HG02610 (cell line): ENCODE results near the gene PTX4.

ENCODE experiments used
- ATAC-seq: cut with Tn5 transposase; IDR thresholded peaks from one replicate; pipeline ENCODE4 v1.9.1; 2021; ENCODE audit warnings: mild to moderate bottlenecking, moderate library complexity; ENCODE audit not compliant: unreplicated experiment

Gene PTX4

DNA sequence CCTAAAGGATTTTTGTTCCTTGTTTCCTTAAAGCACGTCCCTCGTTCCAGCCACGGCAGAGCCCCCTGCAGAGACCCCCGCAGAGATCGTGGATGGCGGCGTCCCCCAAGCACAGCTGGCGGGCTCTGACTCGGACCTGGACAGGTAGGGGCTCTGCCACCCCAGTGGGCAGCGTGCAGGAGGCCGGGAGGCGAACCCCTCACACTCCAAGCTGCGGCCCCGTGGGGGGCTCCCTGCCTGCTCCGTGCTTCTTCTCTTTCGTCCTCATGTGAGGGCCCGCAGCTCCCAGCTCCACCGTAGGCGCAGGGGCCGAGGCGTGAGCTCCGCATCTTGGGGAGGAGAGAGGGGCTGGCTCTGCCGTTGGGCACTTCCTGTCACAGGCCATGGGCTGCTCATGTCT, 12.9 kb upstream of the PTX4 start:
- ATAC-seq = no peak

DNA sequence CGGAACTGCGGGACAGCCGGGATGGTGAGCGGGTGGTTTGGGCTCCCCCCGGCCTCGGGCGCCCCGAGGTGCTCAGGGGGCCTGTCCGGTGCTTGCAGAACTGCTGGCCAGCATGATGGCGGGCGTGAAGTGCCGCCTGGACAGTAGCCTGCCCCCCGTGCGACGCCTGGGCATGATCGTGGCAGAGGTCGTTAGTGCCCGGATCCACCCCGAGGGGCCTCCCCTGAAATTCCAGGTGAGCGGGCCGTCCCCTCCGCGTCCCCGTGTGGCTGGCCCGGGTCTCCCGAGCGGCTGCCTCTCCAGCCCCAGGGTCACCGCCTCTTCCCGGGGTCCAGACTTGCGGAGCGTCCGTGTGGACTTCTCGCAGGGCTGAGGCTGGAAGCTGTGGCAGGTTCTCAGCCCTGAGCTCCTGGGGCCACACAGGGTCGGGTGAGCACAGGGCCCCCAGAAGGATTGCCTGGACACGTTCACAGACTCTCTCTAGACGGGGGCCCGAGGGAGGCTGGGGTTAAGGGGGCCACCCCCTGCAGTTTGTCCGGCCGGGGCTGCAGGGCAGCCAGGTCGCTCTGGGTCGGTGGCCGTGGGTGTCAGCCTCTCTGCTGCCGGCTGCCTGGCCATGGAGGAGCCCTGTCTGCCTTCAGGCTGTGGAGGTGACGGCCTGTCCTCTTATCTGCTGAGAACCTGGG, 11.9 kb upstream of the PTX4 start:
- ATAC-seq = no peak

DNA sequence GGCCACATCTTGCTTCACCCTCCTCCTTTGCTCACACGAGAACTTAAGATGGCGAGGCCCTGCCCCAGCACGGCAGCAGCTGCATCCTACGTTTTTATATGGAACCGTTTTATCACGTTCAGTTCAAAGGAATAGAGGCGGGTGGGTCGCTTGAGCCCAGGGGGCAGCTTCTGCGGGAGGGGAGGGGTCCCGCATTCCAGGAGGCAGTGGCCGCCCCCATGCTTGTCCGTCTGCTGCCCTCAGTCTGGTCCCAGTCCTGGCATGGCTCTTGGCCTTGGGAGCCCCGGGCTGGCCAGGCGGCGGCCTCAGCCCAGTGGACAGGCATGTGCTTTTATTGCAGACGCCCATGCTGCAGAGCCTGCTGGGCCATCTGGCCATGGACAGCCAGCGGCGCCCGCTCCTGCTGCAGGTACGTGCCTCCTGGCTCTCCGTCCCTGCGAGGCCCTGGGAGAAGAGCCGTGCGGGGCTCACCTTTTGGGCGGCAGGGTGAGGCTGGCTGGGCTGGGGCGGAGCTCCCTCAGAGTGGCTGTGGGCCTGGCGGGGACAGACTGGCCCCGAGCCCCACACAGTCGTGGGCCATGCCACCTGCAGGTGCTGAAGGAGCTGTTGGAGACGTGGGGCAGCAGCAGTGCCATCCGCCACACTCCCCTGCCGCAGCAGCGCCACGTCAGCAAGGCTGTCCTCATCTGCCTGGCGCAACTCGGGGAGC, 11.2 kb upstream of the PTX4 start:
- no peak for ATAC-seq

DNA sequence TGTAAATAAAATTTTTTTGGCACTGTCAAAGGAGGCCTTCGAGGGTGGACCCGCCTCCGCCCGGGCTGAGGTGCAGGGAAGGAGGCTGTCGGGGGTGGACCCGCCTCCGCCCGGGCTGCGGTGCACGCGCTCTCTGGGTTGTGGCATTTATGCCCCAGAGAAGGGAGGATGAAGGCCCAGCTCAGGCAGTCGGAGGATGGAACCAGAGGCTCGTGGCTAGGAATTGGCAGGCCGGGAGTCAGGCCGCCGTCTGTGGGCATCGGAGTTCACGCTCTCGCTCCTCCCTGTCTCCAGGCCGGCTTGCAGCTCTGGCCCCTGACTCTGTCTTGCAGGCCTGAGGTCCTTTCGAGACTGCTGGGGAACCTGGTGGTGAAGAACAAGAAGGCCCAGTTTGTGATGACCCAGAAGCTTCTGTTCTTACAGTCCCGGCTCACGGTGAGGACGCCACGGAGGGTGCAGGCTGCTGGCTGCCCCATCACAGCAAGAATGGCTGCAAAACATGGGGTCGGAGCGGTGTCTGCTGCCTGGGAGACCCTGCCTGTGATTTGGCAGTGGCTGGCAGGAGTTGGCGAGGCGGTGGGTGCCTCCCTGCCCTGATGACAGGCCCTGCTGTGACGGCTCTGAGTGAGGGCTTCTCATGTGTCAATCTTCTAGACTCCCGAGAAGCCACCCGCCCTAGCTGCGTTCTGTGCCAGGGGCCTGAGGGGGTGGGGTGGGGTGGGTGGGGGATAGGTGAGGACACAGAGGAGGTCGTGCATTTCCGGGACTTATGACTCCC, 10.3 kb upstream of the PTX4 start:
- no peak for ATAC-seq

DNA sequence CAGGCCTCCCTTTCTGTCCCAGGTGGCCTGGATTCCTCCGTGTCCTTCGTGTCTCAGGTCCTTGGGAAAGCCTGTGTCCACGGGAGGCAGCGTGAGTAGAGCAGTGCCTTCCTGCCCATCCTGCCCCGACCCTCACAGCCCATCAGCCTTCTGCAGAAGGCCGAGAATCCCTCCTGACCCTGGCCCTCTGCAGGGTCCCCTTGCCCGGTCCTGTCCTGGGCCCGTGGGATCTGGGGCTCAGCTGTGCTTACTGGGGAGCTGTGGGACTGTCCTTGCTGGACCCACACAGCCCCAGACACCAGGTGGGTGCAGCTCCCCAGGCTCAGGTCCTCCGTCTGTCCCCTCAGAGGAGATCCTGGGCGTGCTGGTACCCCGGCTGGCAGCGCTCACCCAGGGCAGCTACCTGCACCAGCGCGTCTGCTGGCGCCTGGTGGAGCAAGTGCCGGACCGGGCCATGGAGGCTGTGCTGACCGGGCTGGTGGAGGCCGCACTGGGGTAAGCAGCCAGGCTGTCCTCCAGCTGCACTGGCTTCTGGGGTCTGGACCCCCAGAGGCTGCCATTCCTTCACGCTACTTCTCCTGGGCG, 8.4 kb upstream of the PTX4 start:
- ATAC-seq = no peak

DNA sequence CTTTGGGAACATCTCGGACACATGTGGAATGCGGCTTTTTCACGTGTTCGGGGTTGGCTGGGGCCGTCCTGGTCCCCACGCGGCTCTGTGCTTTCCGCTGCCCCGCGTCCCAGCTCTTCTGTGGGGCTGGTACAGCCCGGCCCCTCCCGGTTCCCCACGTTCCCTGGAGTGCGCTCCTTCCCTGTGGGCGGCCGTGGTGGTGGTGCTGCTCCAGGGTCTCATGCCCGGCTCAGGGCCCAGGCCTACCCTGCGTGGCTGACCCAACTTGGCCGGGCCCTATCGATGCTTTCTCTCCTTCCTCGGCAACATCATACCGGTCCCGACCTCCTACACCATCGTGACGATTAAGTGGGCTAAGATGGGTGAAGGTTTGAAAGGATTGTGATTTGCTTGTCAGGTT, 7.7 kb upstream of the PTX4 start:
- ATAC-seq = no peak

DNA sequence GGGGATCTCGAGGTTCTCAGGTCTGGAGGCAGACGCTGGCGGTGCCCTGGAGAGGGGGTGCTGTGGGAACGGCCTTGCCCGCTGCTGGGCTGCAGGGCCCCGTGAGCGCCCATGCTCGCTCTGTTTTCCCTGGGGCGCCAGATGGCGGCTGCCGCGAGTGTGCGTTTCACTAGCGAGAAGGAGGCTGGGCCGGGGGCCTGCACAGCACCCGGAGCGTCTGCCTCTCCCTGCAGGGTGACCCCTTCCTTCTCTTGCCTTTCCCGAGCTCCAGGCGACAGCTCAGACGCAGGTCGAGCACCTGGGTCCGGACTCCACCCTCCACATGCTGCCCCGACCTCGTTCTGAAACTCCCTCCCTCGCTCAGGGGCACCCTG, 7.1 kb upstream of the PTX4 start:
- no peak for ATAC-seq

DNA sequence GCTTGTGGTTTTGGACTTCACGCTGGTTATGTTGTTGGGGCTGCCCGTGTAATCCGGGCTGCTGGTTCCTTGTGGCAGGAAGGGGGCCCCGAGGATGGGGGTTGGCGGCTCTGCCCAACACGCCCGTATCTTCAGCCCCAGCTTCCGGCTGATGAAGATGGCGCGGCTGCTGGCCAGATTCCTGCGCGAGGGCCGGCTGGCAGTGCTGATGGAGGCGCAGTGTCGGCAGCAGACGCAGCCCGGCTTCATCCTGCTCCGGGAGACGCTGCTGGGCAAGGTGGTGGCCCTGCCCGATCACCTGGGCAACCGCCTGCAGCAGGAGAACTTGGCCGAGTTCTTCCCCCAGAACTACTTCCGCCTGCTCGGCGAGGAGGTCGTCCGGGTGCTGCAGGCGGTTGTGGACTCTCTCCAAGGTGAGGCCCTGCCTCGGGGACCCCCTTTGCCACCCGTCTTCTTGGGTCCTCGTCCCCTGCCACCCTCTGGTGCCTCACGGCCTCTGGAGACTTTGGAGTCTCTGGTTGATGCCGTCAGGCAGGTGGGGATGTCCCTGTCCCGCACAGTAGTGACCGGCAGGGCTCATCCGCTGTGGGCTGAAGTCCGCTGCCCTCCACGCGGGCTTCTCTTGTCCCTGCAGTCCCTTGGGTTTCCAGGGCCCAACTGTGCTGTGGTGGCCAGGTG, 6.6 kb upstream of the PTX4 start:
- ATAC-seq = no peak

DNA sequence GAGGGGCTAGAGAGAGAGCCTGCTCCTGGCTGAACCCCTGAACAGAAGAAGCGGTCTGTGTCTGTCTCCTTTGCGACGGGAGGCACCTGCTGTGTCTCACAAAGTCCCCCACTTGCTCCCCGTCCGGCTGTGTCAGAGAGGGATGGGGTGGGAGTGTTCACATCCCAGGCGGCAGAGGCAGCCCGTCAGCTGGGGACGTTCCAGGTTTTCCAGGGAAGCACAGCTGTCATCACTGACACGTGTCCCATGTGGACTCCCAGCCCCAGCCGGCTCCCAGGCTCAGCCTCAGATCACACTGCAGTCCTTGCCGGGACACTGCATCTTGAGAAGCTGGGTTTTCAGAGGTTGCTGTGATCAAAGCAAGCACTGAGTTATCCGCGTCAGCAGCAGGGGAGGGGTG, 6.0 kb upstream of the PTX4 start:
- no peak for ATAC-seq

DNA sequence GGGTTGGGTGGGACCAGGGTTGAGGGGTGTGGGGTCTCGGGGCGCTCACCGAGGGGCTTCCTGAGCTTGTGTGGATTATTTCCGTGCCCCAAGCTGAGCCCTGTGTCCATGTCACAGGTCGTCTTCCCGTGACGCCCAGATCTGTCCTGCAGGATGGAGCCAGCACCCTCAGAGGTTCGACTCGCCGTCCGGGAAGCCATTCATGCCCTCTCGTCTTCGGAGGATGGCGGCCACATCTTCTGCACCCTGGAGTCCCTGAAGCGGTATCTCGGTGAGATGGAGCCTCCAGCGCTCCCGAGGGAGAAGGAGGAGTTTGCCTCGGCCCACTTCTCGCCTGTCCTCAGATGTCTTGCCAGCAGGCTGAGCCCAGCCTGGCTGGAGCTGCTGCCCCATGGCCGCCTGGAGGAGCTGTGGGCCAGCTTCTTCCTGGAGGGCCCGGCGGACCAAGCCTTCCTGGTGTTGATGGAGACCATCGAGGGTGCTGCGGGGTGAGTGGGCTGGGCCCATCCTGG, 5.4 kb upstream of the PTX4 start:
- no peak for ATAC-seq

DNA sequence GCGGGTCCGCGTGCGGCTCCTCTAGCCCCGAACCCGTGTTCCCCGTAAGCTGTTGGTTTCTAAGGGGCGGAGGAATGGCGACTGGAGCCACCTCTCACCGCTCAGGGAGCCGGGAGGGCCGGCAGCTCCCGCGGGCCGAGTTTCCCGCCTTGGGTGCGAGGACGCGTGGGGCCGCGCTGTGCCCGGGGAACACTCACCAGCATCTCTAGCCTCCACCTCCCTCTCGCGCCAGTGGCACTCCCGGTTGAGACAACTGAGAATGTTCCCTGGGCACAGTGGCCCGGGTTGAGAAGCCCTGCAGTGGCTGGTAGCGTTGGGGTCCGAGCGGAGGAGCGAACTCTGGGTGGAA, 5.0 kb upstream of the PTX4 start:
- ATAC-seq = no peak

DNA sequence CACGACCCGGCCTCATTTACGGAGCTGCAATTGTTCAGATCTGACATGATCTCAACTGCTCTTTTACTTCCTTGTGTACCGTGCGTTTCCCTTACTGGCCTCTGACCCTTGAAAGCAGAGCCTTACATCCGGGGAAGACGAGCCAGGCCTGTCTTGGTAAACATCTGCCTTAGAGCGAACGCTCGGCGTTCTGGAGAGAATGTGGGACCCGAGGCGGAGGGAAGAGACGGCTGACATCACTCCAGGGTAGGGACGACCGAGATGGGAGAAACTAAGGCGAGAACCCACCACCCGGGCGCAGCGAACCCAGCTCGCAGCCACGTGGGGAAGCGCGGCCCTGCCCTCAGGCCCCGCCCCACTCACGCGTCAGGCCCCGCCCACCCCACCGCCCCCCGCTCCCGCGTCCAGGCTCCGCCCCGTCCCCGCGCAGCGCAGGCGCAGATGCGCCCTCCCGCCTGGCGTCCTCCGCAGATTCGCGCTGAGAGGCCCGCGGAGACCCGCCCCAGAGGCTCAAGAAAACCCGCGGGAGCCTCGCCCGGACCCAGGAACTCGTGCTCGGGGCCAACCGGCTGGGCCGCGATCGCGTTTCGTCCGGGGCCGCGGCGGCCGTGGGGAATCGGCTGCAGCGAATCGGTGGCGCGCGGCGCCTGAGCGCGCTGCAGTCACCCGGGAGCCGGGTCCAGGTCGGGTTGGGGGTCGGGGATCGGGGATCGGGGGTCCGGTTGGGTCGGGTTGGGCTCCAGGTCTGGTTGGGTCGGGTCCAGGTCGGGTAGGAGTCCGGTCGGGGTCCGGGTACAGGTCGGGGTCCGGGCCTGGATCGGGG, 4.4 kb upstream of the PTX4 start, which contains the start of gene TELO2:
TSS of gene TELO2 (plus strand) at position 438 of the 823 bp plus-strand sequence. CDS start 922 bp downstream, outside the sequence.
- ATAC-seq = peak; percentile 74

DNA sequence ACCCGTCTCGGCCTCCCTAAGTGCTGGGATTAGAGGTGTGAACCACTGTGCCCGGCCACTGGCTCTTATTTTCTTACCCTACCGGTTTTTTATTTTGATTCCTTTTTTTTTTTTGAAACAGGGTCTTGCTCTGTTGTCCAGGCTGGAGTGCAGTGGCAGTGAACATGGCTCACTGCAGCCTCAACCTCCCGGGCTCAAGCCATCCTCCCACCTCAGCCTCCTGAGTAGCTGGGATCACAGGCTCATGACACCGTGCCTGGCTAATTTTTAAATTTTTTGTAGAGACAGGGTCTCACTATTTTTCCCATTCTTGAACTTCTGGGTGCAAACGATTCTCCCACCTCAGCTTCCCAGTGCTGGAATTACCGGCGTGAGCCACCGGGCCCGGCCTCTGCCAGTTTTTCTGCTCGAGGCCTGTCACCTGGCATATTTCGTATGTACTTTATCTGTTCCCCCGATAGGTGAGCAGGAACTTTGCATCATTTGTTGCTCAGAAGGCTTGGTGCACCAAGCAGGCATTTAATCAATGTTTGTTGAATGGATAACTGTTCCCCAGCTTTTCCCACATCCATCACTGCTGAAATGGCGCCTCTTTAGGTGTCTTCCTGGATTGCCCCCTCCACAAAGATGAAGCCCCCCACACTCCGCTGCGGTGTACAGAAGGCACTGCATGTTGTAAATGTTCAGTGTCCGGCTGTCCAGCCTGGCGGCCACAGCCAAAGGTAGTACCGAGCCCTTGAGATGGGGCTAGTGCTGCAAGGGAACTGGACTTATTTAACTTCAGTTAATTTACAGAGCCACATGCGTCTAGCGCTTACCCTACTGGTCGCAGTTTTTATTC, 3.6 kb upstream of the PTX4 start:
- no peak for ATAC-seq

DNA sequence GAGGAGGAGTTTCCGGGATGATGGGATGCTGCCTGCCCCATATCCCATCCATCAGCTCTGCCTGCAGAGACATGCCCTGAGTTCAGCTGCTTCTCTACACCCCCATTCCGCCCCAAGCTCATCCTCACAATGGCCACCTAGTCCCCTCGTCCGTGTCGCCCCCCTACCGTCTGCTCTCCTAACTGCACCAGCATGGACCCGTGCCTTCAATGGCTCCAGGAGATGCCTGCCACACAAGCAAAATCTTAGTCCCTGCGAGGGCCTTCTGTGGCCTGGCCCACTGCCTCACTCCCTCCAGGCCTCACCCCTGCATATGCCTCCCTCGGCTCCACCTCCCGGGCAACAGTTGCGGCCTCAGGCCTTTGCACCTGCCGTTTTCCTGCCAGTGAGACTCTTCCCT, 2.6 kb upstream of the PTX4 start:
- ATAC-seq = no peak

DNA sequence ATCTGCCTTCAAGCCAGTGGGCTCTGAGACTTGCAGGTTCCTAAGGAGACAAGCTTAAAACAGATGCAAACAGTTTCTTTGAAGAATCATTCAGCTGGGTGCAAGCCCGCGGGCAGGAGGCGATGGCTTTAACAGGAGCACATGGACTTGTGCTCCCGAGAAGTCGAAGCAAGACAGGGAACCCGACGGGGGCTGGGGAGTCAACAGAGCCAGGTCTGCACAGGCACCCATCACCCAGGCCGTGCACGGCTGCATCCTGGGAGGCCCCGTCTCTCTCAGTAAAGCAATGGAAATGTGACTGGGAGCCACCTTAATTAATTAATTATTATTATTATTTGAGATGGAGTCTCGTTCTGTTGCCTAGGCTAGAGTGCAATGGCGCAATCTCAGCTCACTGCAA, 333 bp upstream of the PTX4 start:
- no peak for ATAC-seq

DNA sequence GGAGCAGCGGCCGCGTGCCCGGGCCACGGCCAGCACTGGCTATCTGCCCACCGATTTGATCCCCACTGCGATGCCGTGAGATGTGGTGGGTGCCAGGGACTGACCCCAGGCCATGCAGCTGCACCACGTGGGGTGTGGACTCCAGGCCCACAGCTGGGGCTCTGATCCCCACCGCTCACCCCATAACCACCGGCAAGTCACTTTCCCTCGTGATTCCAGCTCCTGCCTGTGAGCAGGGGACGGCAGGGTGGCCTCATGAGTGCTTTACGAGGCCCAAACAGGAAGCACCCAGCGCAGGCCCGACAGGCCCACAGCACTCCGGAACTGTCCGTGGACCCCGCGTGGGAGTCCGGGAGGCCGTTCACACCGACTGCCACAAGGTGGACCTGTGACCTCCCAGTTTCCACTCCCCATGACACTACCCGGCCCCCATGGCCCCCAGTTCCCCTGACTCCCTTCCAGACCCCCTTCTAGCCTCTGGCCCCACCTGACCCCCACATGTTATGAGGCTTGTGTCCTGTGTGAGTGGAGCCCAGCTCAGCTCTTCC, 616 bp downstream of the PTX4 start:
- no peak for ATAC-seq

DNA sequence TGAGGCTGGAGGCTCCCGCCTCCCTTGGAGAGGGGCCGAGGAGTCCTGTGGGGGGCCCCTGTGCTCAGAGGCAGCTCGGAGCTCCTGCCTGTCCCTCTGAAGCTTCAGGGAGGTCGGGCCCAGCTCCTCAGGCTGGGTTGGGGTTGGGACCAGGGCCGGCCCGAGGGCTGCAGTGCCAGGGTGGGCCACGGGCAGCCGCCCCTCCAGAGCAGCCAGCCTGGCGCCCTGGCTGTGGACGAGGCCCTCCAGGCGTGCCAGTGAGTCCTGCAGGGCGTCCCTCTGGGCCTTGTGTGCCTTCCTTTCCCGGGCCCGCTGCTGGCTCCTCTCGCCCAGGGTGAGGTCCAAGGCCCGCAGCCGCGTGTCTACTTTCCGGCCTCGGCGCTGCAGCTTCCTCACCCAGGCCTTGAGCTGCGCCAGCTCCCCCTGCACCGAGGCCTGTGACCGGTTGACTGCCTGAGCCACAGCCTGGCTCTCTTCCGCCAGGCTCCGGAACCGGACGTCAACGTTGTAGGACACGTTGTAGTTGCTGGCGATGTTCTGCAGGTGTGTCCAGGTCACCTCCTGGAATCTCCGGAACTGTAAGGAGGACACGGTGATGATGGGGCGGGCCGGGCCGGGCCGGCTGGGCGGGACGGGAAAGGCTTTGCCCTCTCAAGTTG, 1.2 kb downstream of the PTX4 start:
- ATAC-seq = no peak
